ENCODE measurements around the gene CD151.

The CD151 gene

DNA sequence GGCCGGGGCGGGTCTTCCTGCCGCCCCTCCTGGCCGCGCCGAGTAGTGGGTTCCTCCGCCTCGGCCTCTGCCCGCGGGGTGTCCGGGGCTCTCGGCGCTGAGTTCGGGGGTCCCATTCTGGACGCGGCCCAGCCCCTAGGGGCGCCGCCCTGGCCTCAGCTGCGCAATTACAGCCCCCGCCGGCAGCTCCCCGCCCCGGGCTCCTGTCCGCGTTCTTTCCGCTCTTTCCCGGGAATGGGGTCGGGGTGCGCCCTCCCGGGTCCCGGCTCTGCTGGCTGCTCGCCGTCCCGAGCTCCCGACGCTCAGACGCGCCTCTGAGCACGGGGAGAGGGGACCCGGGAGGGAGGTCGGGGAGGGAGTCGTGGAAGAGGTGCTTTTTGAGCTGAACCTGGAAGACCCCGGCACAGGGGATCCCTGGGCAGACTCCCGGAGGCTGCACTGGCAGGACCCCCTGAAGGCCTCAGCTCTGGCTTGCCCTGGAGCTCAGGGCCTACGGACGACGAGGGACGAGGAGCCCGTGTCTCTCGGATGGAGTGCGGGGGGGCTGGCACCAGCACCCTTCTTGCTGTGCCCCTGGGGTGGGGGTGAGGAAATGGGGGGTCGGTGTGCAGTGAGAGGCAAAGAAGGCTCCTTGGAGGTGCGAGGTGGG, 10.5 kb downstream of the CD151 start:
- no peak for DNase-seq (ENCODE audit: low read depth)

DNA sequence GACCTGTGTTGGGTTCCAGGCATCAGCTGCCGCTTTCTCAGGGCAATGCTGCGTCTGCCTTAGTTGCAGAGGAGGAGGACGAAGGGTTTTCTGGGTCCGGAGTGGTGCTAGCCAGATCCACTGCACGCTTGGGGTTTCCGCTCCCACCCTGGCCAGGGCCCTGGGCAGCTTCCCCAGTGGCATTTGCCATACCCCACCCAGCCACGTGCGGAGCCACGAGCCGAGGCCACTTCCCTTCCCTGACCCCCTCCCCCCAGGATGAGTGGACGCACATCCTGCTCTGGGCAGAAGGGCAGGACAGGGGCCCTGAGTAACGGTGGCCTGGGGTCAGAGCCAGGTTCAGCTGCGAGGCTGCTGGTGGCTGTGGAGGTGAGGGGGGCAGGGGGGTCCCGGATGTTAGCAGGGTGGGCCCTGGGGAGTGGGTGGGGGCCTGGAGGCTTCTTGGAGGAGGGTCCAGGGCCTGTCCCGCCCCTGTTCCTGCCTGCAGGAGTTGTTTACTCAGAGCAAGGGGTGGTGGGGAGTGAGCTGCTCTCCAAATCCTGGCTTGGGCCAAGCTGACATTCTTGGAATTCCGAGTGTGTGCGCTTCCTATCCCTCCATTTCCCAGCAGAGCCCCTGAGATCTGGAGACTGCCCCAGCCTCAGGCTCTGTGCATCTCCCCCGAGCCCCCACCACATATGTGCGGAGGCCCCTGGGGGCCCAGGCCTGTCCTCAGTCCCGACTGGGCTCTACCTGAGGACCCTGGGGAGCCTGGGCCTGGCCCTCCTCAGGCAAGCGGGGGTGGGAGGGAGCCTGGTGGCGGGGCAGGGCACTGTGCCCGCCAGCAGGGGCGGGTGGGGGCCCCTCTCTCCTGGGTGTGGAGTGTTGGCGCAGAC, 11.3 kb downstream of the CD151 start:
- DNase-seq (ENCODE audit: low read depth): no peak

DNA sequence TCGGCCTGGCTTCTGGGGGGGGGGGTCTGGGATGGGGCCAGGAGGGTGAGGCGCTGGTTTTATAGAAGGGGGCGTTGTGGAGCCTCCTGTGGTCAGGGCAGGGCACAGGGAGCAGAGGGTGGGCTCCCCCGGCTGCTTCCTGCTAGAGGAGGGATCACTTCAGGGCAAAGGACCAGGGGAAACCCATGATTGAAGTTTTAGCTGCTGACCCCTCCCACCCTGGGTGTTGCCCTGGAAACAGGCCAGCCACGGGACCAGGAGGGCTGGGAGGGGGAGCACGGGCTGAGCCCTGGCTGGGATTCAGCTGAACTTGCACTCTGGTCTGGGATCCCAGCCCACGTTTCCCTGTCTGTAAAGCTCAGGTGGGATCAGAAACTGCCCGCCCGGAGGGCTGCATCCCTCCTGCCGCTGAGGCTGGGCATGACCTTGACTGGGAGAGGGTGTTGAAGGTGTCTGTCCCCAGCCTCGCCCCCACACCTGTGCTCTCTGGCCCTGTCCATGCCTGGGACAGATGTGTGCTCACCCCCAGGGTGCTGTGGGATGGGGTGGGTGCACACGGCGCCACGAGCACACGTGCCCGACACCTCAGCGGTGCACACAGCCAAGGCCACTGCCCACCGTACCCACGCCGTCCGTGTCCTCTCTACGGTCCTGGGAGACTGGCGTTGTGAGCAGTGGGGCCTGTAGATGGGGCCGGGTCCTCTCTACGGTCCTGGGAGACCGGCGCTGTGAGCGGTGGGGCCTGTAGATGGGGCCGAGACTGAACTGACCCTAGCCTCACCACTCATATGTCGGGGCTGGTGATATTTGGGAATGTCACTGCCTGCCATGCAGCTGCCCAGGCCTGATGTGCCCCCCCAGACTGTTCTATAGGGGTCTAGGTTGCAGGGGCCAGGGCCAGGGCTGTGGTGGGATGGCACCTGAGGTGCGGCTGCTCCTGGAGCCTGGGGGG, 12.2 kb downstream of the CD151 start:
- DNase-seq (ENCODE audit: low read depth): no peak

DNA sequence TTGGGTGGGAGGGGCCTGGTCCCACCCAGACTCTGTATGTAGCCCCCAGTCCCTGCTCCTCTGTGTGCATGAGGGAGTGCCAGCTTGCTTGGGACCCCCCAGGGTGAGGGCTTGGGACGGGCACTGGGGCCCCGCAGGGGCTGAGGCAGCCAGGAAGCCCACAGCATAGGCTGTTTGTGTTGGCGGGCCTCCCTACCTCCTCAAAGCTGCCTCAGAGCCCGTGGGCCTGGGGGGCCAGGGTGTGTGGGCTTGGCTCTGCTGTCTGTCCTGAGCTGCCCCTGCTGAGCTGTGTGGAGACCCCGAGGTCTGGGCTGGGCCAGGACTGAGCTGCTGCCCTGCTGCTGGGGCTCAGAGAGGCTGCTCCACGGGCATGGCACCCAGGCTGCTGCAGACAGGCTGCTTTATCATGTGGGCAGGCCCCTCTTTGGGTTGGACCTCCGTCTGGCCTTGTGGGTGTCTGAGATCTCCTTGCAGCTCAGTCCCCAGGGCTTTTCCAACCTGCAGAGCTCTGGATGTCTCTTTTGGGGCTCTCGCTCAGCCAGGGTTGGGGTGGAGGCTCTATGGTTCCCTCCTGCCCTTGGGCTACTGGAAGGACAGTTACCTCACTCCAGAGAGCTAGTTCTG, 13.2 kb downstream of the CD151 start:
- DNase-seq (ENCODE audit: low read depth): no peak

DNA sequence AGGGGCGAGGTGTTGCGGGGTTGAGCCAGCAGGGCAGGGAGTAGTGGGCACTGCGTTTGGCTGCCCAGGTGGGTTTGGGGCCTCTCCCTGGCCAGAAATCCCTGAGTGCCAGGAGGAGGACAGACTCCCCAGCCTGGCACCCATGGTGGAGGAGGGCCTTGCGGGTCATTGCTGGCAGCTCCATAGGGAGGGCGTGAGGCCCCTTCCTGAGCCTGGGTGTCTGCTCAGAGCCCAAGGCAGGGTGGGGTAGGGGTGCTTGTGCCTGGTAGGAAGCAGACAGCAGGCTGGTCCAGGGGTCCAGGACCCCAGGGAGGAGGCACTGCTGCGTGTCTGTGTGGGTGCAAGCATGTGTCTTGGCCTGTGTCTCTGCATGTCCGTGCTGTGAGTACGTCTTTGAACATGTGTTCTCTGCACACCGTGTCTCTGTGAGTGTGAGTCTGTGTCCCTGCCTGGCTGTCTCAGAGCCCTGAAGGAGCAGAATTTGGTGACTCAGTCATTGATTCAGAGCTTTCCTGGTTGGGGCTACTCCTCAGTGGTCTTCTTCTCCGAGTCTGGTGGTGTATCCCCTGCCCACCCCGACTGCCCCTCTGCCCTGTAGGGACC, 13.8 kb downstream of the CD151 start:
- DNase-seq (ENCODE audit: low read depth): no peak

DNA sequence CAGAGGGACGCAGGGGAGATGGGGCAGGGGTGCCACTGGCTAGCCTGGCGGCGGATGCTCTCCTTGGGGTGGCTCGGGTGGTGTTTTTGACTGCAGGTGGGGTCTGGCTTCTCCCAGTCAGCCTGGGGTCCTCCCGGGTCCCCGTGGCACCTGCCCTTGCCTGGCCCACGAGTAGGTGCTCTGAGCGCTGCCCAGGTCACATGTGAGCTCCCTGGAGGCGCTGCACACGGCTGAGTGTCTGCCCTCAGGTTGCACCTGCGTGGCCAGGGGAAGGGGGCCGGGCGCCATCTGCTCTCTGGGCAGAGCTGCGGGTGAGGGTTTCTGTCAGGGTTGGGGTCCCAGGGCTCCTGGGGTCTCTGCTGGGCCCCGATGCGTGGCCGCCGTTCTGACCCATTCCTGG, 15.1 kb downstream of the CD151 start:
- no peak for DNase-seq (ENCODE audit: low read depth)

DNA sequence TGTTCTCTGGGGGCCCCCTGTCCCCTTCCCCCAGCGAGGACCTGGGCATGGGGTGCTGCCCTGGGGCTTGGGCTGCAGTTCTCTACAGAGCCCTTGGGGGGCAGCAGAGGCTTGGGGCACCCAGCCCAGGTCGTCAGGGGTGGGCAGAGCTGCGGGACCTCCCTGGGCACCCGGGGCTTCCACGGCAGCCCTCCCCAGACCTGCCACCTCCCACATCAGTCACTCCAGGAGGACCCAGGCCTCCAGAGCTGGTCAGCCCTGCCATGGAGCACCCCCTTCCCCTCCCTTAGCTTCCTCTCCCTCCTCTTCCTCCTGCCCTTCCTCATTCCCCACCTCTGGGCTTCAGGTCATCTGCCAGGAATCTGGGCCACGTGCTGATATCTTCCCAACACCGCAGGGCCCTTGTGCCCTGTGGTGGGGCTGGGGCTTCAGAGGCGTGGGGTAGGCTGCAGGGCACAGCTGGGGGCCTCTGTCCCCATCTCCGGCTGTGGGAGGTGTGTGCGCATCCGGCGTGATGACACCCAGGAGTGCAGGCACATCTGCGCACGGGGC, 15.7 kb downstream of the CD151 start:
- DNase-seq (ENCODE audit: low read depth): no peak

DNA sequence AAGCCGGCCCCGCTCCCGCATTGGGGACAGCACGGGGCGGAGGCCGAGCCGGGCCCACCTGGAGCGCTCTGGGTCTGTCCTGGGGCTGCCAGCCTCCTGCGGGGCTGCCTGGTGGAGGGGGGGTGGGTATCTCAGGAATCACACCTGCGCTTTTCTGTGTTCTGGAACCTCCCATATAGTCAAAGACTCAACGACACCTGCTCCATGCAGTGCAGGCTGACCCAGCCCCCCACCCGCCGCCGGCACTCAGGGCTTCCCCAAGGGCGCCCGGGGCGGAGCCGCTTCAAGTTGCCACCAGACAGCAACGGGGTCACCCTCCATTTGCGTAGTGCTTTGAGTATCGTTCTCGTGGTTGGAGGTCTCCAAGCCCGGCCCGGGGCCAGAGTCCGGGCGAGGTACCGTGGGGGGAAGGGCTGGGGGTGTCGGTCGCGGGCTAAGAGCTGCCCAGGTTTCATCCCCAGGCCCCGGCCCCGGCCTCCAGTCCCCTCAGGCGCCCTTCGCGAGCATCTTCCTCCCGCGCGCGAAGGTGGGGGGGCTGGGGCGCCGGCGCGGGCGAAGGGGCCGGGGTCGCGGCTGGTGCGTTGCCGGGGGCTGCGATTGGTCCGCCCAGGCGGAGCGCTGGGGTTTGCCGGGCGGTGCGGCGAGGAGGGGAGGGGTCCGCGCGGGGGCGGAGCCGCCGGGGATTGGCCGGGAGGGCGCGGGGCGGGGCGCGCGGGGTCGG, 16.5 kb downstream of the CD151 start:
- DNase-seq (ENCODE audit: low read depth): no peak

DNA sequence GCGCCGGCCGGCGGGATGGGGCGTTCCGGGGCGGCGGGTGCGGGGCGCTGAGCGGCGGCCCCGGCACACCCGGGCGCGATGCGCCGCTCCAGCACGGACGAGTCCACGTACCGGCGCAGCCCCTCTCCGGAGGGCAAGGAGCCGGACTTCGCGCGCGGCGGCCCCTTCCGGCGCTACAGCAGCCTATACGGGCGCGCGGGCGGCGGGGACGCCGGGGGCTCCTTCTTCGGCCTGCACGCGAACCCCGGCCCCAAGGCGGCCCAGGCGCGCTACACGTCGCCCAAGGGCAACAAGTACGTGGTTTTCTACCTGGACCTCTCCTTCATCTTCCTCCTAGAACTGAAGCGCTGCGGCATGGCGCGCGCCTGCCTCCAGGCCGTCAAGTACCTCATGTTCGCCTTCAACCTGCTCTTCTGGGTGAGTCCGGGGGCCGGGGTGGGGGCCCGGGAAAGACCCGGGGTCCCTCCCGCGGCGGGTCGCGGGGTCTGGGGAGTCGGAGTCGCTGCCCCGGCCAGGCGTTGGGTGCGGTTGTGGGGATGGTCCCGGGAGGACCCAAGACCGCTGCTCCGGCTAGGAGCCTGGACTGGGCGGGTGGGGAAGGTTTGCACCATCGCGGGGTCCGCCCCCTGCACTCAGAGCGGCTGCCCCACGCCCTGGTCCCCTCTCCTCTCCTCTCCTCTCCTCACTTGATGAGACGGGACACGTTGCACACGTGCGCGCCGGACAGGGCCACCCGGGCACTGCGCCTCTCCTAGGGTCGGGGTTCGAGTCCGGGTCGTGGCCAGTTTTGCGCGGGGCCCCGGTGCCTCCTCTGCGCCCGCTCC, 17.4 kb downstream of the CD151 start:
- DNase-seq (ENCODE audit: low read depth): no peak

DNA sequence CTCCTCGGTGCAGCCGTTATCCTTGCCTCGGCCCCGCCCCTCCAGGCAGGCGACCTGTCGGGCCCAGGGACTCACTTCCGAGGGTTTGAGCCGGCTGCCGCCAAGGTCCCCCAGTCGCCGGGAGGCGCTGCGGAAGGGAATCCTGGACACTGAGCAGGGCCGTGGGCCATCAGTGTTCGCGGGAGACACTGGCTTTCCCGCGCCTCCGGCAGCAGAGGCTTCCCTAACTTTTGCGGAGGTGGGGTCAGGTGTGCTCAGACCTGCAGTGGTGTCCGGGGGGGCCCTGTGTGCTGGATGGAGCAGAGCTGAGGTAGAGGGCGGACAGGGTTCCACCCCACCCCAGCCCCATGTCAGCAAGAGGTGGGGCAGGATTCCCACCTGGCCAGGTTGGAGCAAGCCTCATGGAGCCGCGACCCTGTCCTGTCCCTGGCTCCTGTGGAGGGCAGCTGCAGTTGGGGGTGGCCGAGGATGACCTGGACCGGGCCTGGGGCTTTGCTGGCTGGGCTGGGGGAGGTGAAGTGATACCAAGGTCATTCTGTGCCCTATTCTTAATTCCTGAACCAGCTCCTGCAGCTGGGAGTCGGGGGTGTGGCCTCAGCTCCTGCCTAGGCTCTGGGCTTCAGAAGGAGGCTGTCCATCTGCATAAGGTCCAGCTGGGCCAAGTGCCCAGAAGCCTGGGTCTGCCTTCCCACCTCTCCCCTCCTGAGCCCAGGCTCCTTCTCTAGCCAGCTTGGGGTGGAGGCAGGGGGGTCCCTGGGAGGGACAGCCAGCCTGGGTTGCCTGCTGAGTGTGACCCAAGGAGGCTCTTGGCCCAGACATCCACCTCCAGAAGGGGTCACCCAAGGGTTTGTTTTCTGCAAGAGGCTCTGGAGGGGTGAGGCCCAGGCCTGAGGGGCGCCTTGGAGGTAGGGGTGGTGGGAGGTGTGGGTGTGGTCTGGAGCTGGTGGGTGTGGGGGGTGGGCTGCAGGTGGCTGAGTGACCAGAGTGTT, 18.3 kb downstream of the CD151 start:
- DNase-seq (ENCODE audit: low read depth): no peak

DNA sequence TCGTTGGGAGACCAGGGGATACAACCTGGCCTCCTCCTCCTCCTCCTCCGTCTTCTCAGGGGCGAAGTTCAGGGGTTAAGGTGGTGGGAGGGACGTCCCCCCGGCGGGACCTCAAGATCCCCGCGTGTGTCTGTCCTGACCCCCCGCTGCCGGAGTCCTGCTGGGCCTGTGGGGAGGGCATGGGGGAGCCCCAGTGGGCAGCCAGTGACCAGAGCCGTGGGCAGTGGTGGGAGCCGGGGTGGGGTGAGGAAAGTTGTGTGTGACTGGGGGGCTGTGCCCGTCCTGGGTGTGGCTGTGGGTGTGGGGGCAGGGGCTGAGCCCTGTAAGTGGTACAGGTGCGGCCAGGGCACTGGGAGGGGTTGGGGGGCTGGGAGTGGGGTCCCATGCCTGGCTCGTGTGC, 20.0 kb downstream of the CD151 start:
- DNase-seq (ENCODE audit: low read depth): no peak

DNA sequence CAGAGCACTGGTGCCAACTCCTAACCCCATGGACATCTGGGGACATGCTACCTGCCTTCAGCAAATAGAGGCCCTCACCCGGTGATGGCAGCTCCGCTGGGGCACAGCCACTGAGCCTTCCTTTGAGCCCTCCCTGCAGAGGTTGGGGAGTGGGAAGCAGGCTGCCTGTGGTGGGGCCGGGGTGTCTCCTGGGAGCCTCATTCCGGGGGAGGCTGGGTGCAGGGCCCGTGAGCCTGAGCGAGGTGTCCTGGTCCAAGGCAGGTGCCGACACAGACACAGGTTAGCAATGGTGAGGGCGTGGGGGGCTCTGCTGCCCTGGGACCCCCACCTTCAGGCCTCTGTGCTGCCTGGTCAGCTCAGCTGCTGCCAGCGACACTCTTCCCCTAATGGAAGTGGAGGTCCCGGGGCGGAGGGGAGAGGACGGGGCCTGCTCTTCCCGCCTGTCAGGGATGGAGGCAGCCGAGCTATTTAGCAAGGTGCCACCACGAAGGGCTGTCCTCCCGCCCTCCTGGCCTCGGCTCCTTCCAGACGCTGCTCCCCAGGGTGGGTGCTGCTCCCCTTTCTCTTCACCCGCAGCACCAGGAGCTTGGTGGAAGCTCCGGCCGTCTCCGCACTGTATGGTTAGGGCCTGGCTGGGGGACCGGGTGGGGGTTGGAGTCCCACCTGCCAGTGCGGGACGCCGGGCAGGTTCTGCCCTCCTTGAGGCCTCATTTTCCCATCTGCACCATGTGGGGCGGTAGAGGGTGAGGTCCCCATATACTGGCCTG, 21.1 kb downstream of the CD151 start:
- no peak for DNase-seq (ENCODE audit: low read depth)

DNA sequence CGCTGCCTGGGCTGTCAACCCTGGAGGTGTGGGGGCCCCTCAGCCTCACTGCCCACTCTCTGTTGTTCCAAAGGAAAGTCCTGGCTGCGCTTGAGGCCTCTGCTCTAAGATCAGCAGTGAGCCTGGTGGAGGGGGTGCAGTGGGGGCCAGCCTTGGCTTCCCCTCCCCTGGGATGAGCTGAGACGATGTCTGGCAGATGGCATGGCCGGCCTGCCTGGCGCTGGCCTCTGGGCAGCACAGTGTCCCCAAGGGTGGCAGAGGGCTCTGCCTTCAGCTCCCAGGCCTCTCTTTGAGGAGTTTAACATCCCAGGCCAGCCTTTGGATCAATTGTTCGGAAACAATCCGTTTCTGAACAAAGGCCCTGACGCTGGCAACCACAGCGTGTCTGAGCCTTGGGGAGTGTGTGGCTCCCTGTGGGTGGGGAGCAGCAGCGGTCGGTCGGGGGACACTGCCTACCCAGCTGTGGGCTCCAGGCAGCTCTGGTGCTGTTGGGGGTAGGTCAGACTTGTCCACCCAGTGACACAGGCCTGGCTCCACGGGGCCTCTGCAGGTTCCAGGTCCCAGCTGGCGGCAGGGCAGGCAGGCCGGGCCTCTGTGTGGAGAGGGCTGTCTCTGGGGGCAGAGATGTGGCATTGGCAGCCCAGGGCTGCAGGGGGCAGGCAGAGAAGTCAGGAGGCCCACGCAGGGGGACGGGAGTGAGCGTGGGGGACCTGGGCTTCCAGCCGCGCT, 22.0 kb downstream of the CD151 start:
- no peak for DNase-seq (ENCODE audit: low read depth)

DNA sequence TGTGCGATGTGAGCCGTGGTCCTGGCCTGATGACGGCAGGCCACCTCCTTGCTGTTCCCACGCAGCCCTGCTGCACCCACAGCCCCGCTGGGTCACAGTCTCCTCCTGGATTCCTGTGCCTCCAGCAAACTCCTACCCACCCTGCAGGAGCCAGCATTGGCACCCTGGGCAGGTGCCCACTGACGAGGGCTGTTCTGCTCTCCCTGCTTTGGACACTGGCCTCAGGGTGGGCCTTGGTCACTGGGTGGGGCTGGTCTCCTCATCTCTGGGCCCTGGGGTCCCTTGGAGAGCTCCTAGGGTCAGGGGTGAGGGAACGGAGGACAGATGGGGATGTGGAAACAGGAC, 22.6 kb downstream of the CD151 start:
- no peak for DNase-seq (ENCODE audit: low read depth)

DNA sequence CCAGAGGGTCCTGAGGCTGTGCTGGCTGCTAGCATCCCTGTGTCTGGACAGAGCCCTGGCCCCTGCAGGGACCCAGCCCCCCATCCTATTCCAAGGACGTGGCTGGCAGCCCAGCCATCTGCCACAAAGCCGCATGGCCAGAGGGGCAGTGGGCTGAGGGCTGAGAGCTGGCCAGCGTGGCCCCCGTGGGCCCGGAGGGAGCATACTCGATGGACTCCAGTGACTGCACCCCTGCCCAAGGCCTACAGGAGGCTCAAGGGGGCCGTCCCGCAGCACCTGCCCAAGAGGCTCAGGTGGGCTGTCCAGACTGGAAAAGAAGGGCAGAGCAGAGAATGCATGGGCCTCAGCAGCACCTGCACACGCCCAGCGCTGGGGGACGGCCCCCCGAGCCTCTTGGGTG, 23.0 kb downstream of the CD151 start:
- no peak for DNase-seq (ENCODE audit: low read depth)

DNA sequence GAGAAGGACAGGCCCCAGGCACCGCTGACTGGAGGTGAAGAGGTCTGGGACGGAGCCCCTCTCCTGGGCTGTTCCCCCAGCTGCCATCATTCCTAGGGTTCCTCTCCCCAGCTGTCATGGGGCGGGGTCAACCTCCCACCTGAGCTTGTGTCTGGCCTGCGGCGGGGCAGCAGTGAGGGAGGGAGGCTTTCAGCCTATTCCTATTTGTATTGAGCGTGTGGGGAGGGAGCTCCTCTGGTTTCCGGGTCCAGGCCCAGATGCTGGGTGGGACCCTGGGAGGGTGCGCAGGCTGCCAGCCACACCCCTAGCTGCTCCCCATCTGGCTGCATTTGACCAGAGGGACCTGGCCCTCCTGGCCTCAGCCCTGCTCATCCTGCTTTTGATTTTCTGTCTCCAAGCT, 23.6 kb downstream of the CD151 start:
- no peak for DNase-seq (ENCODE audit: low read depth)

DNA sequence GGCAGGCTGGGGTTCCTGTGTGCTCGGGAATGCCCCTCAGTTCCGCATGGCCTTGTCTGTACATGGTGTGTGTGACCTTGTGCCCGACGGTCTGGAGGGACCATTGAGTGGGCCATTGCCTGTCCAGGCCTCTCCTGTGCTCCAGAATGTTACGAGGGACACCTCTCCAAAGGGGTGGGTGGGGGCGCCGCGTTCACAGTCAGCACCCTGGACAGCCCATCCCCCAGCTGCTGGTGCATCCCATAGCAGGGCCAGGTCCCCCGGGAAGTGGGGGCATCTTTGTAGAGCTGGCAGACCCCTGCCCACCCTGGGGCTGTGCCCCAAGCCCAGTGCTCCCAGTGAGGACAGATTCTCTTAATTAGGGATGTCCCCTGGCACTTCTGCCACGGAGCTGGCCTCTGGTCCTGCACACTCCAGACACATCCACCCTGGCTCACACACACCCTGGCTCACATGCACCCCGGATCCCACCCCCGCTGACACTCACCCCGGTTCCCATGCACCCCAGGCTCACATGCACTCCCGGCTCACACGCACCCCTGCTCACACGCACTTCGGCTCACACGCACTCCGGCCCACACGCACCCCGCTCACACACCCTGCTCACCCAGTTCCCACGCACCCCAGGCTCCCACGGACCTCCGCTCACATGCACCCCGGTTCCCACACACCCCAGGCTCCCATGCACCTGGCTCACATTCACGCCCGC, 25.5 kb downstream of the CD151 start:
- DNase-seq (ENCODE audit: low read depth): no peak

All from CMK (cell line).